ENCODE measurements around the gene SLC16A11. TPM values are rescaled to one million over a fixed set of nuclear protein-coding genes. Genes with fewer than 3 reads are reported as not detected.
"Not testable (repeated sequence)": the region's sequence is repeated elsewhere in the genome, so short reads cannot be mapped to it uniquely, and the experiment has no call there.

SLC16A11 gene, protein sequence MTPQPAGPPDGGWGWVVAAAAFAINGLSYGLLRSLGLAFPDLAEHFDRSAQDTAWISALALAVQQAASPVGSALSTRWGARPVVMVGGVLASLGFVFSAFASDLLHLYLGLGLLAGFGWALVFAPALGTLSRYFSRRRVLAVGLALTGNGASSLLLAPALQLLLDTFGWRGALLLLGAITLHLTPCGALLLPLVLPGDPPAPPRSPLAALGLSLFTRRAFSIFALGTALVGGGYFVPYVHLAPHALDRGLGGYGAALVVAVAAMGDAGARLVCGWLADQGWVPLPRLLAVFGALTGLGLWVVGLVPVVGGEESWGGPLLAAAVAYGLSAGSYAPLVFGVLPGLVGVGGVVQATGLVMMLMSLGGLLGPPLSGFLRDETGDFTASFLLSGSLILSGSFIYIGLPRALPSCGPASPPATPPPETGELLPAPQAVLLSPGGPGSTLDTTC
- not detected in 2 replicates for total RNA-seq (2014; rRNA removed; shearing (Covaris generic))
- not detected in 2 replicates for polyA plus RNA-seq (2015; cell fraction: cytosol; rRNA removed)
- polyA plus RNA-seq (2015; cell fraction: nucleus; rRNA removed) = not detected in 2 replicates

DNA sequence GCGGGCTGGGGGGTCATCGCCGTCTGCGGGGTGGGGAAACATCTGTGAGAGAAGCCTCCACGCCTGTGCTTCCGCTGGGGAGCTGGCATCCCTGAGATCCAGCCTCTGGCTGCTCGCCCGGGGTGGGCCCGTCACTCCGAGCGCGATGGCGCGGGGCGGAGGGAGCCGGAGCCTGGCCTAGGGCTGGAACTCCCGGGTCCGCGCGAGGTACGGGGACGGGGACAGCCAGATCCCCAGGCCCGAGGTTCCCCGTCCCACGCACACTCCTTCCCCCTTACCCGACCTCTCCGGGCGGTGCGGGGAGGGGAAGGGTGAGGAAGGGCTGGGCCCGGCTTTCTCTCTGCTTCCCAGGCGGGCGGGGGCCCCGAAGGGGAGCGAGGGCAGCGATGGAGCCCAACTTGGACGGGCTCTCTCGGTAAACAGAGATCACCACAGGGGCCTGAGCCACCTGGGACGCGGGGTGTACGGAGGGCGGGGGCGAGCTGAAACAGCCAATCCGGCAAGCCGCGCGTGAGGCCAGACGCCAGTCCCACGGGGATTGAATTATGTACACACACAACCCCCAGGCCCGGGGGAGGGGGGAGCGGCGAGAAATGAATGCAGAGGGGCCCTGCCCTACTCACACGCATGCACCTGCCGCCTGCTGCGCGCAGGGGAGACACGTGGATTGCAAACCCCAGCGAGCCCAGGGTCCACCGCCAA, at the start of gene SLC16A11:
SLC16A11 (minus strand) TSS at position 596 of the 702 bp plus-strand sequence; CDS start at position 17, 579 bp downstream.
- no peak for DNase-seq (ENCODE audit: low read depth)

DNA sequence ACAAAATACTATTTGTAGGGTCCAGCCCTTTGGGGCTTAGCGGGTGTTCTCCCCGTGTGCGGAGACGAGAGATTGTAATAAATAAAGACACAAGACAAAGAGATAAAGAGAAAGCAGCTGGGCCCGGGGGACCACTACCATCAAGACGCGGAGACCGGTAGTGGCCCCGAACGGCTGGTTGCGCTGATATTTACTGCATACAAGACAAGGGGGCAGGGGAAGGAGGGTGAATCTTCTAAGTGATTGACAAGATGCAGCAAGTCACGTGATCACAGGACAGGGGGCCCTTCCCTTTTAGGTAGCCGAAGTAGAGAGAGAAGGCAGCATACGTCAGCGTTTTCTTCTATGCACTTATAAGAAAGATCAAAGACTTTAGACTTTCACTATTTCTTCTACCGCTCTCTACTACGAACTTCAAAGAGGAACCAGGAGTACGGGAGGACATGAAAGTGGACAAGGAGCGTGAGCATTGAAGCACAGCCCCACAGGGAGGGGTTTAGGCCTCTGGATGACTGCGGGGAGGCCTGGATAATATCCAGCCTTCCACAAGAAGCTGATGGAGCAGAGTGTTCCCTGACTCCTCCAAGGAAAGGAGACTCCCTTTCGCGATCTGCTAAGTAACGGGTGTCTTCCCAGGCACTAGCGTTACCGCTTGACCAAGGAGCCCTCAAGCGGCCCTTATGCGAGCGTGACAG, 47.6 kb upstream of the SLC16A11 start:
- not testable (repeated sequence) for DNase-seq (ENCODE audit: low read depth)

GRCh38 chr17:7089570-7089969, 45.7 kb upstream of the SLC16A11 start:
- not testable (repeated sequence) for DNase-seq (ENCODE audit: low read depth)

GRCh38 chr17:7088442-7088841, 44.5 kb upstream of the SLC16A11 start:
- DNase-seq (ENCODE audit: low read depth) = not testable (repeated sequence)

DNA sequence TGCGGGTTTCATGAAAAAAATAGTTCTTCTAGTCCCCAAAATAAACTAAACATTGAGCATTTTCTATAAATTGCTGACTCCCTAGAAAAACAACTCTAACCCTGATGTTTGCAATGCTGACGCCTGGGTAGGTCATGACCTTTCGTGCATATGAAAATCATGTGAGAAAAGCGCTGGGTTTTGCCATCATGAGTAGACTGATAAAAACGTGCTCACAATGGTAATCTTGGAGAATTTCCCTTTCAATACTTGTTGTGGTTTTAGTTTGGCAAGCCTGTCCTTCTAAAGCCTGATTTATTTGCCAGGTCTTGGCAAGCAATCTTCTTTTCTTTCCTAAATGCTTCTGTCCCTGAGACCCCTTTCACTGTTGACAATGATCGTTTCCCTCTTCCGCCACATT, 40.2 kb upstream of the SLC16A11 start:
- no peak for DNase-seq (ENCODE audit: low read depth)

- DNase-seq (ENCODE audit: low read depth) = peak; percentile 61
These were observed 39.7 kb upstream of the SLC16A11 start for GRCh38 chr17:7083592-7083991.

DNA sequence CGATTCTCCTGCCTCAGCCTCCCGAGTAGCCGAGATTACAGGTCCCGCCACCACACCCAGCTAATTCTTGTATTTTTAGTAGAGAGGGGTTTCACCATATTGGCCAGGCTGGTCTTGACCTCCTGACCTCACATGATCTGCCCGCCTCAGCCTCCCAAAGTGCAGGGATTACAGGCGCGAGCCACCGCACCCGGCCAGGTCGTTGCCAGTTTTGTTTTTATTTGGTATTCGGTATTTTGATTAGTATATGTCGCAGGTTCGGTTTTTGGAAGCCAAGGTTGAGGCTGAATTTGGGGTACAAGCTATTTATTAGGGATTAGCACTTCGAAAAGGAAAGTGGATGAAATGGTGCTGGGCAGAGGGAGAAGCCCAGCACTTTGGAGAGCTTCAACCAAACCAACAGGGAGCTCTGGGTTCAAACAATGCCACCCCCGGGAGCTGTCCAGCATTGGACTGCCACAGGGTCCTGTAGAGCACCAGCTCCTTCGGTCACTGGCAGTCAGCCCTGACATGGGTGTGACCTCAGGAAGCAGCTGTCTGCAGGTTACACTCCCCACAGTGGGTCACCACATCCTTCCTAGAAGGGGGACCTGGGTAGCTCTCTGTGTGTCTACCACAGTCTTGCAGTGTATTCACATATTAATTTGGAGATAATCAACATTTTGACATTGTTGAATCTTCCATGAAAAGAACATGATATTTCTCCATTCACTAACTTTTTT, 37.6 kb upstream of the SLC16A11 start:
- DNase-seq (ENCODE audit: low read depth) = no peak

DNA sequence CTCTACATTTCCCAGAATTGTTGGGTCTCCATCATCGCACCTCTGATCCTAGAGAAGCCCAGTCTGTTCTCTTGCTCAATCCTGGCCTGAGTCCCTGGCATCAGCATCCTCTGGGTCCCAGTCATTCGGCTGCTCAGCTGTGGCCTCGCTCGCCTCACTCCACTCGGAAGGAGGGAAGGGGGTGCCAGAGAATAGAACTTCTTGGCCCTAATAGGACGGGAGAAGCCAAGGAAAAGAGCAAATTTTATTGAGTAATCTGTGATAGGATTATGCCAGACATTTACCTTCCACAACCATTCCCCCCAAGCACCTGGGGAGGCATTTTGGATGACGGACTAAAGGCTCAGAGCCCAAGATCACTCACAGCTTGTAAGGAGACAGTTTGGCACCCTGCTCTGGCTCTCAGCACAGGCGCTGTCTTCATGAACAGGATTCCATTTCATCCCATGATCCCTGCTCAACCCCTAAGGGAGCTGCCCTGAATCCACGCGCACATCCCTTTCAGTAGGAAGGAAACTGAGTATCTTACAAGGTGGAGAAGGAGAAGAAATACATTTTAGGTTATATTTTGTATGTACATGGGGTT, 36.7 kb upstream of the SLC16A11 start:
- DNase-seq (ENCODE audit: low read depth) = no peak

- DNase-seq (ENCODE audit: low read depth) = no peak
These were observed 35.9 kb upstream of the SLC16A11 start, which contains the start of gene CLEC10A for GRCh38 chr17:7079581-7080455. TSS of gene CLEC10A (minus strand) at chr17:7080251. CDS start at chr17:7078812, 1,439 bp downstream.

DNA sequence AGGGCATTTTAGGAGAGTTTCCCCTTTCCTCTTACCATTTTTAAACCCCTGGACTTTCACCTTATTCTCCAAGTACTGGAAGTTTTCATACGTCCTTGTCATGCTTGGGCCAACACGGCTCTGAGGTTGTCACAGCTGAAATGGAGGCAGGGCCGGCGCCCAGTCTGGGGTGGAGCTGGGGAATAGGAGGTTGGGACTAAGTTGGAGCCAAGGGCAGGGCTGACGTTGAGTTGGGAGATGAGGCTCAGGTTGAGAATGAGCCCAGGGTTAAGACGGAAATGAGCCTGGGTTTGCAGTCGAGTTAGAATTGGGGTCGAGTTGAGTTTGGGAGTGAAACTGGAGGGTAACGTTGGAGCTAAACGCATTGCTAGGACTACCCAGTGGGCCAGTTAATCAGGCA, 34.8 kb upstream of the SLC16A11 start:
- no peak for DNase-seq (ENCODE audit: low read depth)

DNA sequence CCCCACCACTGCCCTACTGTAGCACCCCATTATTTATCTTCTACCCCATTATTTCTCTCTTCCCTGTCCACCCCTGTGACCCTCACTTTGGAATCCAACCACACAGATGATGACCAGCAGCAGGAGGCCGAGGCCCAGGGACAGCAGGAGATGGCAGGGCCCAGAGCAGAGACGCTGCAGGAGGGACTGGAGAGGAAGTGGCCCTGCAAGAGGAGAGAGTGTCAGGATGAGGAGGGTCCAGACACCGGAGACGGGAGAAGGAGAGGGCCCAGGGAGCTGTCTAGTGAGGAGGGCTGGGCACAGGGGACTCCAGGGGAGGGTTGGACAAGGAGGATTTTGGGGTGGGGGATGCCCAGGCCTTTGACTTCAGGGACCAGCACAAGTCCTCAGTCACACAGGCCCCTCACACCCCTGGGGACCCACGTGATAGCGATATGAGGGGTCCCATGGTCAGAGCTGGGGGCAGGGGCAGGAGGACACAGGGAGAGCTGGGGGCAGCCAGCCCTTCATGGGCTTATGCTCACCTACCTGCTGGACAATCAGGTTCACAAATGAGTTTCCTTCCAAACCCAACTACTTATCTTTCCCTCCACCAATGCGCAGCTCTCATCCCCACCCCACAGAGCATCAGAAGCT, 34.1 kb upstream of the SLC16A11 start:
- no peak for DNase-seq (ENCODE audit: low read depth)

GRCh38 chr17:7074931-7075330, 31.0 kb upstream of the SLC16A11 start:
- DNase-seq (ENCODE audit: low read depth) = no peak

- no peak for DNase-seq (ENCODE audit: low read depth)
These were observed 28.5 kb upstream of the SLC16A11 start for GRCh38 chr17:7072406-7072805.

GRCh38 chr17:7070712-7071111, 26.8 kb upstream of the SLC16A11 start:
- DNase-seq (ENCODE audit: low read depth) = no peak

DNA sequence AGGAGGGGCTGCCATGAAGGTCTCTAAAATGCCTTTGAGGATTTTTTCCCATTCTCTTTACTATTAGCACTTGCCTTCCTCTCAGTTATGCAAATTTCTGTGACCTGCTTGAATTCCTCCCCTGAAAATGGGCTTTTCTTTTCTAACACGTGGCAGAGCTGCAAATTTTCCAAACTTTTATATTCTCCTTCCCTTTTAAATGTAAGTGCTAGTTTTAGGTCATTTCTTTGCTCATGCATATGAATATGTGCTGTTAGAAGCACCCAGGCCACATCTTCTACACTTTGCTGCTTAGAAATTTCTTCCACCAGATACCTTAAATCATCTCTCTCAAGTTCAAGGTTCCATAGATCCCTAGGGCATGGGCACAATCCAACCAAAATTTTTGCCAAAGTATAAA, 24.4 kb upstream of the SLC16A11 start:
- no peak for DNase-seq (ENCODE audit: low read depth)

GRCh38 chr17:7067198-7067597, 23.3 kb upstream of the SLC16A11 start:
- DNase-seq (ENCODE audit: low read depth) = no peak

GRCh38 chr17:7064261-7064660, 20.4 kb upstream of the SLC16A11 start:
- no peak for DNase-seq (ENCODE audit: low read depth)

DNA sequence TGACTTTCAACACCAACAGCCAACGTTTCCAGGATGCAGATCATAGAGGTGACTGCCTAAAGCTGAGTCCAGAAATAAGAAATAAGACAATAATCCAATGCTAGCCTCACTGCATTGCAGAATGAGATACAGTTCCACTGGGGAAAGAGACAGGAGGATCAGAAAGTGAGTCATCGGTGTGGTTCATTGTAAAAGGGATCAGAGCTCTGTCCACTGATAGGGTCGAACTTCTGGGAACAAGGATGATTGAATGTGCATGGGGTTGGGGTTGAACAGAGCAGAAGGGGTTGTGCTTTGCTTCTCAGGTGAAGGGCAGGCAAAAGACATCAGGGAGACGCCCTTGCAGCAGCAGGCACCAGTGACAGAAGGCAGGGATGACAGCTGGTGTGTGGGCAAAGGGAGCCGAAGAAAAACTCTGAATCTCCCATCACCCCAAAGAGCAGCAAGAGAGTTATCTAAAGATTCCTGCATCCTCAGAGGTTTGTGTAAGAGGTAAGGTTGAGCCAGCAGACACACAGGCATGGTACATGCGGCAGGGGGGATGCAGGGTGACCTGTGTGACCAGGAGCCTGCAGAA, 19.7 kb upstream of the SLC16A11 start:
- DNase-seq (ENCODE audit: low read depth) = peak; percentile 18
